Mesendoderm (in vitro differentiated cells): ENCODE data around the gene SLC35E1.
A peak's percentile ranks its signal among the peaks of the same experiment; 100 is the strongest.

Experiments used
- DNase-seq: peaks from one replicate; pipeline ENCODE4 v3.0.0; 2013
- H2AK5ac ChIP-seq: 2 replicates; pipeline ENCODE4 v1.6.1; 2013; ENCODE audit warnings: low read length, inconsistent platforms
- H2BK120ac ChIP-seq: 2 replicates; pipeline ENCODE4 v1.6.1; 2013; ENCODE audit warnings: low read depth, mild to moderate bottlenecking, low read length, moderate library complexity, mixed read lengths
- H2BK15ac ChIP-seq: replicated peaks from 2 replicates; pipeline ENCODE4 v1.6.1; 2013; ENCODE audit warnings: low read depth, mild to moderate bottlenecking, moderate library complexity
- H2BK5ac ChIP-seq: 2 replicates; pipeline ENCODE4 v1.6.1; 2013; ENCODE audit warnings: low read length, inconsistent platforms
- H3K18ac ChIP-seq: 2 replicates; pipeline ENCODE4 v1.6.1; 2013; ENCODE audit warnings: mild to moderate bottlenecking, low read length, mixed read lengths
- H3K23ac ChIP-seq: one replicate; pipeline ENCODE4 v1.6.1; 2013; ENCODE audit warnings: low read length
- H3K27ac ChIP-seq: 2 replicates; pipeline ENCODE4 v1.5.1; 2013; ENCODE audit warnings: low read depth, mild to moderate bottlenecking, inconsistent platforms, low read length, moderate library complexity
- H3K27me3 ChIP-seq: 2 replicates; pipeline ENCODE4 v1.6.1; 2013; ENCODE audit warnings: low read length, control low read depth, mild to moderate bottlenecking, inconsistent platforms; ENCODE audit not compliant: insufficient read depth, poor library complexity
- H3K36me3 ChIP-seq: 2 replicates; pipeline ENCODE4 v1.6.1; 2013; ENCODE audit warnings: low read length, inconsistent platforms; ENCODE audit not compliant: control insufficient read depth, insufficient read depth
- H3K4ac ChIP-seq: one replicate; pipeline ENCODE4 v1.6.1; 2013; ENCODE audit warnings: low read depth, mild to moderate bottlenecking, low read length, moderate library complexity
- H3K4me1 ChIP-seq: 2 replicates; pipeline ENCODE4 v1.6.1; 2013; ENCODE audit warnings: low read depth, low read length, inconsistent platforms; ENCODE audit not compliant: control insufficient read depth
- H3K4me2 ChIP-seq: 2 replicates; pipeline ENCODE4 v1.6.1; 2013; ENCODE audit warnings: low read length
- H3K4me3 ChIP-seq: 2 replicates; pipeline ENCODE4 v1.5.1; 2013; ENCODE audit warnings: mild to moderate bottlenecking, low read length
- H3K56ac ChIP-seq: one replicate; pipeline ENCODE4 v1.6.1; 2013; ENCODE audit warnings: low read length
- H3K79me1 ChIP-seq: 2 replicates; pipeline ENCODE4 v1.6.1; 2013; ENCODE audit warnings: low read length, inconsistent platforms
- H3K79me2 ChIP-seq: 2 replicates; pipeline ENCODE4 v1.6.1; 2013; ENCODE audit warnings: mild to moderate bottlenecking, low read length; ENCODE audit not compliant: control insufficient read depth, insufficient read depth
- H3K9ac ChIP-seq: 2 replicates; pipeline ENCODE4 v1.6.1; 2013; ENCODE audit warnings: low read length, inconsistent platforms
- H4K5ac ChIP-seq: one replicate; pipeline ENCODE4 v1.6.1; 2013; ENCODE audit warnings: low read length
- H4K8ac ChIP-seq: one replicate; pipeline ENCODE4 v1.6.1; 2013; ENCODE audit warnings: low read depth, mild to moderate bottlenecking, control low read depth, low read length, moderate library complexity
- WGBS: extraction: QIAGEN DNeasy Blood & Tissue Kit; methylation state at CpG from one replicate; pipeline ENCODE4 v1.1.7; 2013; ENCODE audit warnings: low lambda C conversion rate, missing lambda C conversion rate; ENCODE audit not compliant: insufficient coverage; ENCODE audit errors: extremely low coverage; 5-methylcytosine and 5-hydroxymethylcytosine counted together

SLC35E1 gene

GRCh38 chr19:16575861-16576689 is 3.9 kb upstream of the SLC35E1 start:
- Histone ChIP-seq H3K4me1 (peaks cover 2% of the 10 kb centered on the region), H2BK15ac (no peak overlapping the region), H2BK5ac (no peak overlapping the region), H3K27me3 (no peaks in the 10 kb centered on the region), H3K79me2 (peaks cover 53% of the 10 kb centered on the region), H4K8ac (no peak overlapping the region), H3K18ac (no peak overlapping the region), H3K23ac (no peak overlapping the region), H3K9ac (no peak overlapping the region), H3K4ac (no peak overlapping the region), H4K5ac (no peak overlapping the region), H2AK5ac (no peak overlapping the region), H3K36me3 (peaks cover 4% of the 10 kb centered on the region), H3K79me1 (peaks cover 43% of the 10 kb centered on the region), H2BK120ac (no peak overlapping the region), H3K56ac (no peak overlapping the region), H3K4me2 (no peak overlapping the region), H3K4me3 (no peak overlapping the region), H3K27ac (no peak overlapping the region)
- DNase-seq = no peak
- WGBS = no CpG with 5 or more reads among the region's 48 CpGs

- no peak overlapping the region for H2BK120ac ChIP-seq
- no peak overlapping the region for H2AK5ac ChIP-seq
- no peak overlapping the region for H4K5ac ChIP-seq
- no peak overlapping the region for H2BK15ac ChIP-seq
- peaks cover 51% of the 10 kb centered on the region for H3K79me2 ChIP-seq
- WGBS = no CpG with 5 or more reads among the region's 2 CpGs
- H3K27me3 ChIP-seq = no peaks in the 10 kb centered on the region
- no peak overlapping the region for H3K27ac ChIP-seq
- no peak for DNase-seq
- H3K4ac ChIP-seq = no peak overlapping the region
- peaks cover 4% of the 10 kb centered on the region for H3K36me3 ChIP-seq
- H3K4me1 ChIP-seq = peaks cover 3% of the 10 kb centered on the region
- no peak overlapping the region for H3K56ac ChIP-seq
- H3K23ac ChIP-seq = no peak overlapping the region
- no peak overlapping the region for H2BK5ac ChIP-seq
- no peak overlapping the region for H3K4me2 ChIP-seq
- H3K18ac ChIP-seq = no peak overlapping the region
- no peak overlapping the region for H3K4me3 ChIP-seq
- H3K79me1 ChIP-seq = peaks cover 42% of the 10 kb centered on the region
- H4K8ac ChIP-seq = no peak overlapping the region
- no peak overlapping the region for H3K9ac ChIP-seq
Observed at GRCh38 chr19:16575282-16575681, 3.1 kb upstream of the SLC35E1 start.

GRCh38 chr19:16573925-16574324 is 1.7 kb upstream of the SLC35E1 start:
- no peak overlapping the region for H3K4ac ChIP-seq
- no peak overlapping the region for H2AK5ac ChIP-seq
- no peak overlapping the region for H3K4me3 ChIP-seq
- no peak overlapping the region for H2BK5ac ChIP-seq
- no peak overlapping the region for H2BK120ac ChIP-seq
- H3K79me1 ChIP-seq = peaks cover 41% of the 10 kb centered on the region
- H3K27ac ChIP-seq = no peak overlapping the region
- H3K4me1 ChIP-seq = peaks cover 3% of the 10 kb centered on the region
- H3K56ac ChIP-seq = no peak overlapping the region
- H3K36me3 ChIP-seq = peaks cover 5% of the 10 kb centered on the region
- H3K79me2 ChIP-seq = peaks cover 48% of the 10 kb centered on the region
- H4K5ac ChIP-seq = no peak overlapping the region
- DNase-seq = no peak
- H4K8ac ChIP-seq = no peak overlapping the region
- H3K23ac ChIP-seq = no peak overlapping the region
- H3K18ac ChIP-seq = no peak overlapping the region
- H3K9ac ChIP-seq = no peak overlapping the region
- no peak overlapping the region for H2BK15ac ChIP-seq
- no peaks in the 10 kb centered on the region for H3K27me3 ChIP-seq
- no peak overlapping the region for H3K4me2 ChIP-seq

DNA sequence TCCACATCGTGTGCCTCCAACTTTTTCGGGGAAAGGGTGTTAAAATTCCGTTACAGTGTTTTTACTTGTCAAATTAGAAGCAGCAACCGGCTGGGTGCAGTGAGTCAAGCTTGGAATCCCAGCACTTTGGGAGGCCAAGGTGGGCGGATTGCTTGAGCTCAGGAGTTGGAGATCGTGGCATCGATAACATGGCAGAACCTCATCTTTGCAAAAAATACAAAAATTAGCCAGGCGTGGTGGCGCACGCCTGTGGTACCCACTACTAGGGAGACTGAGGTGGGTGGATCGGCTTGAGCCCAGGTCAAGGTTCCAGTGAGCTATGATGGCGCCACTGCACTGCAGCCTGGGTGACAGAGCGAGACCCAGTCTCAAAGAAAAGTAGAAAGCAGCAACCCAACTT is 1.1 kb upstream of the SLC35E1 start:
- peak overlapping the region; percentile 96 for H3K4me3 ChIP-seq
- H3K27me3 ChIP-seq = no peaks in the 10 kb centered on the region
- H3K18ac ChIP-seq = no peak overlapping the region
- H3K23ac ChIP-seq = no peak overlapping the region
- H3K27ac ChIP-seq = no peak overlapping the region
- no peak overlapping the region for H4K8ac ChIP-seq
- peaks cover 39% of the 10 kb centered on the region for H3K79me1 ChIP-seq
- peaks cover 46% of the 10 kb centered on the region for H3K79me2 ChIP-seq
- H2BK15ac ChIP-seq = no peak overlapping the region
- H2BK5ac ChIP-seq = no peak overlapping the region
- no peak overlapping the region for H2BK120ac ChIP-seq
- H3K4ac ChIP-seq = no peak overlapping the region
- H3K4me1 ChIP-seq = peaks cover 3% of the 10 kb centered on the region
- H3K36me3 ChIP-seq = peaks cover 5% of the 10 kb centered on the region
- H2AK5ac ChIP-seq = no peak overlapping the region
- H4K5ac ChIP-seq = no peak overlapping the region
- peak overlapping the region; percentile 45 for H3K4me2 ChIP-seq
- no peak for DNase-seq
- WGBS = no CpG with 5 or more reads among the region's 13 CpGs
- H3K56ac ChIP-seq = peak overlapping the region; percentile 96
- H3K9ac ChIP-seq = peak overlapping the region; percentile 92

- no peaks in the 10 kb centered on the region for H3K27me3 ChIP-seq
- H3K79me1 ChIP-seq = peaks cover 35% of the 10 kb centered on the region
- H4K8ac ChIP-seq = no peak overlapping the region
- H4K5ac ChIP-seq = no peak overlapping the region
- H2BK120ac ChIP-seq = no peak overlapping the region
- no peak overlapping the region for H2BK5ac ChIP-seq
- no peak overlapping the region for H3K18ac ChIP-seq
- no peak overlapping the region for H2AK5ac ChIP-seq
- H3K9ac ChIP-seq = peak overlapping the region; percentile 85
- H3K4me2 ChIP-seq = peak overlapping the region; percentile 91
- H3K56ac ChIP-seq = peak overlapping the region; percentile 96
- WGBS = no CpG with 5 or more reads among the region's 75 CpGs
- peaks cover 3% of the 10 kb centered on the region for H3K4me1 ChIP-seq
- H2BK15ac ChIP-seq = no peak overlapping the region
- peaks cover 41% of the 10 kb centered on the region for H3K79me2 ChIP-seq
- H3K23ac ChIP-seq = no peak overlapping the region
- peaks cover 1% of the 10 kb centered on the region for H3K36me3 ChIP-seq
- H3K27ac ChIP-seq = no peak overlapping the region
- H3K4me3 ChIP-seq = peak overlapping the region; percentile 76
- DNase-seq = peak; percentile 41
- H3K4ac ChIP-seq = peak overlapping the region; percentile 49
Observed at GRCh38 chr19:16571822-16572331, 338 bp downstream of the SLC35E1 start.
